NT2/D1 (cell line): ENCODE measurements around the gene ATP13A3.

Experiments
- YY1 ChIP-seq: IDR thresholded peaks from 2 replicates; pipeline ENCODE4 v1.6.1; 2011; ENCODE audit not compliant: insufficient read length, insufficient read depth
- ZNF274 ChIP-seq: IDR thresholded peaks from 2 replicates; pipeline ENCODE4 v1.6.1; 2011; ENCODE audit warnings: mild to moderate bottlenecking, low read depth, low read length

GRCh38 chr3:194386066-194386465, 100.7 kb downstream of the ATP13A3 start:
- no peak for TF ChIP-seq YY1
- TF ChIP-seq ZNF274, result no peak
